ENCODE measurements around the gene SLC22A6.
A peak's percentile ranks its signal among the peaks of the same experiment; 100 is the strongest.

Gene SLC22A6

GRCh38 chr11:63019506-63019905, 34.7 kb upstream of the SLC22A6 start:
- H3K4me3 ChIP-seq (ENCODE audit: low read depth, low read length): no peak overlapping the region
- DNase-seq (ENCODE audit: low read depth): no peak
- TF ChIP-seq, protein P1, sequence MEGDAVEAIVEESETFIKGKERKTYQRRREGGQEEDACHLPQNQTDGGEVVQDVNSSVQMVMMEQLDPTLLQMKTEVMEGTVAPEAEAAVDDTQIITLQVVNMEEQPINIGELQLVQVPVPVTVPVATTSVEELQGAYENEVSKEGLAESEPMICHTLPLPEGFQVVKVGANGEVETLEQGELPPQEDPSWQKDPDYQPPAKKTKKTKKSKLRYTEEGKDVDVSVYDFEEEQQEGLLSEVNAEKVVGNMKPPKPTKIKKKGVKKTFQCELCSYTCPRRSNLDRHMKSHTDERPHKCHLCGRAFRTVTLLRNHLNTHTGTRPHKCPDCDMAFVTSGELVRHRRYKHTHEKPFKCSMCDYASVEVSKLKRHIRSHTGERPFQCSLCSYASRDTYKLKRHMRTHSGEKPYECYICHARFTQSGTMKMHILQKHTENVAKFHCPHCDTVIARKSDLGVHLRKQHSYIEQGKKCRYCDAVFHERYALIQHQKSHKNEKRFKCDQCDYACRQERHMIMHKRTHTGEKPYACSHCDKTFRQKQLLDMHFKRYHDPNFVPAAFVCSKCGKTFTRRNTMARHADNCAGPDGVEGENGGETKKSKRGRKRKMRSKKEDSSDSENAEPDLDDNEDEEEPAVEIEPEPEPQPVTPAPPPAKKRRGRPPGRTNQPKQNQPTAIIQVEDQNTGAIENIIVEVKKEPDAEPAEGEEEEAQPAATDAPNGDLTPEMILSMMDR (conservative IDR thresholded peaks at IDR 0.05; ENCODE audit: low read depth, low read length): no peak

DNA sequence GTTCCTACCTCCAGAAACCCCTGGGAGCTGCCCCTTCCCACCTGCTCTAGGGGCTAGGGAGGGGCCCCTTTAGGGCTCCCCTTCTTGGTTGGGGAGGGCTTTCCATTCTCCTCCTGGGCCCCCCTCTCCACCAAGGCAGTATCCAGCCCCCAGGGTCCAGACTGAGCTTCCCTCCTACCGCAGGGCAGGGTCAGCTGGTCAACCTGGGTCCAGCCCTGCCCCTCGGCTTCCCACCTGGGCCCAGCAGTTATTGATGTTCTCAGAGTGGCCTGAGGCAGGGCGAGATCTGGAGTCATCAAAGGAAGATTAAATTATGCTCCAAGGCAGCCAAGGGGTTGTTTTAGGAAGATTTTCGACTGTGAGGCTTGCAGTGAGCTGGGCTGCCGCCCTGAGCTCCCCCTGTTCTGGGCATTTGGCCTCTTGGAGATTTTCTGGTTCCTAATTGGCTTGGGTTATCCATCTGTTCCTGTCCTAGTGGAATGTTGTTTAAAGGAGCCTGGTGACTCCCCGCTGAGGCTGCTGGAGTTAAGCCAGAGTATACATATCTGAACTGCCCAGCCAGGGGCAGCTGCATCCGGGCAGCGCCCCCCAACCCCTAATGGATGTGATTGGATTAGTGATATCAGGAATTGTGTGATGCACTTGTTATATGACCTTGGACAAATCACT, 32.7 kb upstream of the SLC22A6 start:
- TF ChIP-seq, protein P1 (conservative IDR thresholded peaks at IDR 0.05; ENCODE audit: low read depth, low read length): no peak
- DNase-seq (ENCODE audit: low read depth): peak; percentile 27
- H3K4me3 ChIP-seq (ENCODE audit: low read depth, low read length): no peak overlapping the region

- TF ChIP-seq, protein P1 (conservative IDR thresholded peaks at IDR 0.05; ENCODE audit: low read depth, low read length): no peak
- no peak for DNase-seq (ENCODE audit: low read depth)
- no peak within 1 kb of the TSS for H3K4me3 ChIP-seq (ENCODE audit: low read depth, low read length)
These were observed 30.9 kb upstream of the SLC22A6 start, which contains the start of gene SLC22A8 for GRCh38 chr11:63015521-63016215. Gene SLC22A8 (minus strand): TSS chr11:63015841. CDS start chr11:63014958, 883 bp downstream.

GRCh38 chr11:63014408-63015055, 29.8 kb upstream of the SLC22A6 start:
- no peak for DNase-seq (ENCODE audit: low read depth)
- TF ChIP-seq, protein P1 (conservative IDR thresholded peaks at IDR 0.05; ENCODE audit: low read depth, low read length): no peak
- no peak overlapping the region for H3K4me3 ChIP-seq (ENCODE audit: low read depth, low read length)

GRCh38 chr11:63012839-63013238, 28.1 kb upstream of the SLC22A6 start:
- H3K4me3 ChIP-seq (ENCODE audit: low read depth, low read length): no peak overlapping the region
- DNase-seq (ENCODE audit: low read depth): no peak
- TF ChIP-seq, protein P1 (conservative IDR thresholded peaks at IDR 0.05; ENCODE audit: low read depth, low read length): no peak

DNA sequence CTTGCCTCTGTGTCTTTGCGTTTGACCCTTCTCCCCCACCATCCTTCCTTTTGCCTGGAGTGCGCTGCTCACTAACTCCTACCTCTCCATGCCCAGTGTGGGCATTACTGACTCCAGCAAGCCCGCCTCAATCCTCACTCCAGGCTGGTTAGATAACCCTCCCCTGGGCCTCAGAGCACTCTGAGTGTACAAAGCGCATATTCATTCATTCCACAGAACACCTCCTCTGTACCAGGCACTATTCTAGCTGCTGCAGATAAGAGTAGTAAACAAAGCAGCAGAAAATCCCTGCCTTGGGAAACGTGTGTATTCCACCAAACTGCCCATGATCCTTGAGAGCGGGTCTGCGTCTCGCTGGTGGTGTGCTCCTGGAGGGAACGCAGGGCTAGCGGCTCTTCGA, 27.7 kb upstream of the SLC22A6 start:
- TF ChIP-seq, protein P1 (conservative IDR thresholded peaks at IDR 0.05; ENCODE audit: low read depth, low read length): no peak
- DNase-seq (ENCODE audit: low read depth): no peak
- H3K4me3 ChIP-seq (ENCODE audit: low read depth, low read length): no peak overlapping the region
